PC-9 (cell line): ENCODE data around the gene DSCAM.

Experiments
- EZH2 ChIP-seq: fragments of 200-600 bp; sonication (generic); IDR thresholded peaks from 2 replicates; pipeline ENCODE4 v1.8.0; 2017; ENCODE audit warnings: antibody characterized with exemption, low read depth
- TF ChIP-seq, protein P1 (sequence below): fragments of 200-600 bp; sonication (generic); conservative IDR thresholded peaks from 2 replicates; pipeline ENCODE4 v1.6.1; 2017; ENCODE audit warnings: mixed run types, antibody characterized with exemption, mild to moderate bottlenecking, moderate library complexity

DNA sequence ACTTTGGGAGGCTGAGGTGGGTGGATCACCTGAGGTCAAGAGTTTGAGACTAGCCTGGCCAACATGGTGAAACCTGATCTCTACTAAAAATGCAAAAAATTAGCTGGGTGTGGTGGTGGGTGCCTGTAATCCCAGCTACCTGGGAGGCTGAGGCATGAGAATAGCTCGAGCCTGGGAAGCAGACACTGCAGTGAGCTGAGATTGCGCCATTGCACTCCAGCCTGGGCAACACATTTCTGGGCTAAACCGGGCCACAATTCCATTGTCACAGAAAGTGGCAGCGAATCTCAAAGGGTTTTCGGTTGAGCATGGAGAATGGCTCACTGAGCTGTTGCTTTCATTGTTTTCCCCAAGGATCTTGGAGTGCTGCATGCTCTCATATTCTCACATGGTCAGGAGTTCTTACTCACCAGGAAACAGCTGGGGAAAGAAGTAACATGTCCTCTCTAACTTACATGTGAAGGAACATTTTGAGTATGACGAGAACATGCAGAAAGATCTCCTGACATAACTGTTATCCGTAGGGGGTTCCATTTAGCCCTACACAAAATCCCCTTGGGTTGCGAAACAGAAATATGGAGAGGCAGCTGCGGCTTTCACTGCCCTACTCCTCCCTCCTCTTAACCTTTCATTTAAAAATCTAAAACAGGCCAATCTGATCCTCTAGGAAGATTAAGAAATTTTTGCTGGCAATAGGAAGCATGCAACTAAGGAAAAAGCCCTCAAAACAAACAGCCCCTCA lies 638.6 kb downstream of the DSCAM start:
- TF ChIP-seq, protein P1, sequence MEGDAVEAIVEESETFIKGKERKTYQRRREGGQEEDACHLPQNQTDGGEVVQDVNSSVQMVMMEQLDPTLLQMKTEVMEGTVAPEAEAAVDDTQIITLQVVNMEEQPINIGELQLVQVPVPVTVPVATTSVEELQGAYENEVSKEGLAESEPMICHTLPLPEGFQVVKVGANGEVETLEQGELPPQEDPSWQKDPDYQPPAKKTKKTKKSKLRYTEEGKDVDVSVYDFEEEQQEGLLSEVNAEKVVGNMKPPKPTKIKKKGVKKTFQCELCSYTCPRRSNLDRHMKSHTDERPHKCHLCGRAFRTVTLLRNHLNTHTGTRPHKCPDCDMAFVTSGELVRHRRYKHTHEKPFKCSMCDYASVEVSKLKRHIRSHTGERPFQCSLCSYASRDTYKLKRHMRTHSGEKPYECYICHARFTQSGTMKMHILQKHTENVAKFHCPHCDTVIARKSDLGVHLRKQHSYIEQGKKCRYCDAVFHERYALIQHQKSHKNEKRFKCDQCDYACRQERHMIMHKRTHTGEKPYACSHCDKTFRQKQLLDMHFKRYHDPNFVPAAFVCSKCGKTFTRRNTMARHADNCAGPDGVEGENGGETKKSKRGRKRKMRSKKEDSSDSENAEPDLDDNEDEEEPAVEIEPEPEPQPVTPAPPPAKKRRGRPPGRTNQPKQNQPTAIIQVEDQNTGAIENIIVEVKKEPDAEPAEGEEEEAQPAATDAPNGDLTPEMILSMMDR, result no peak
- no peak for TF ChIP-seq EZH2
